ENCODE measurements around the gene FGFR3. TPM values are rescaled to one million over a fixed set of nuclear protein-coding genes. Genes with fewer than 3 reads are reported as not detected.

FGFR3 gene
- total and polyA plus RNA-seq, 2 of the 8 experiments (the other 6 are each of a cell fraction or from before 2014, with no cell fraction given) = 9.0 to 19.5 TPM

- TF ChIP-seq CTCF (IDR thresholded peaks at IDR 0.05; ENCODE audit: control extremely low read depth in 1 of 3, insufficient read depth in 1 of 3, low read depth in 1 of 3, low read length in 3 of 3) (no peak), USF2 (IDR thresholded peaks at IDR 0.05; ENCODE audit: low read length) (no peak), SIX5 (IDR thresholded peaks at IDR 0.05; ENCODE audit: low read depth, low read length) (no peak), JUN (IDR thresholded peaks at IDR 0.05; ENCODE audit: low read depth, low read length) (no peak), CHD1 (IDR thresholded peaks at IDR 0.05; ENCODE audit: low read depth, low read length) (no peak), SIN3A (conservative IDR thresholded peaks at IDR 0.05 in 1 of 2, IDR thresholded peaks at IDR 0.05 in 1 of 2; ENCODE audit: low read depth in 1 of 2, low read length in 2 of 2) (no peak)
Observed at GRCh38 chr4:1764670-1765069, 28.4 kb upstream of the FGFR3 start (continued).

Measured in H1 (cell line).